NCI-H1436 (cell line): Measurements from ENCODE around the gene FKBP2.
A peak's percentile ranks its signal among the peaks of the same experiment; 100 is the strongest.

Experiments used
- DNase-seq: peaks from one replicate; lab custom pipeline; 2025; lab: John Stamatoyannopoulos, UW

Gene FKBP2

GRCh38 chr11:64249038-64249437 is 8.1 kb downstream of the FKBP2 start:
- no peak for DNase-seq

GRCh38 chr11:64249563-64250414 is 8.9 kb downstream of the FKBP2 start:
- no peak for DNase-seq

- no peak for DNase-seq
Observed at GRCh38 chr11:64250415-64251015, 9.6 kb downstream of the FKBP2 start.

GRCh38 chr11:64251016-64251752 is 10.3 kb downstream of the FKBP2 start, which contains the start of gene PLCB3:
PLCB3 (plus strand) TSS chr11:64251530; CDS start chr11:64251650, 120 bp downstream.
- DNase-seq, result peak; percentile 25

- DNase-seq, result no peak
Observed at GRCh38 chr11:64251753-64252002, 10.8 kb downstream of the FKBP2 start.

- DNase-seq, result no peak
Observed at GRCh38 chr11:64252003-64252872, 11.3 kb downstream of the FKBP2 start.

GRCh38 chr11:64253043-64253442 is 12.1 kb downstream of the FKBP2 start:
- no peak for DNase-seq

- no peak for DNase-seq
Observed at GRCh38 chr11:64253481-64253880, 12.6 kb downstream of the FKBP2 start.

GRCh38 chr11:64254326-64254725 is 13.4 kb downstream of the FKBP2 start:
- no peak for DNase-seq

GRCh38 chr11:64255135-64256128 is 14.5 kb downstream of the FKBP2 start:
- no peak for DNase-seq

- no peak for DNase-seq
Observed at GRCh38 chr11:64256300-64256699, 15.4 kb downstream of the FKBP2 start.

GRCh38 chr11:64258356-64258755 is 17.5 kb downstream of the FKBP2 start:
- no peak for DNase-seq

GRCh38 chr11:64258946-64259532 is 18.1 kb downstream of the FKBP2 start:
- no peak for DNase-seq

- no peak for DNase-seq
Observed at GRCh38 chr11:64259533-64260067, 18.7 kb downstream of the FKBP2 start.

- no peak for DNase-seq
Observed at GRCh38 chr11:64260147-64260708, 19.3 kb downstream of the FKBP2 start.

GRCh38 chr11:64261556-64262080 is 20.7 kb downstream of the FKBP2 start:
- no peak for DNase-seq

- DNase-seq, result no peak
Observed at GRCh38 chr11:64262271-64263002, 21.5 kb downstream of the FKBP2 start.

- DNase-seq, result no peak
Observed at GRCh38 chr11:64263021-64263946, 22.4 kb downstream of the FKBP2 start.
